ENCODE data around the gene MC3R. TPM values are rescaled to one million over a fixed set of nuclear protein-coding genes. Genes with fewer than 3 reads are reported as not detected.

Gene MC3R
- total RNA-seq, 5 donors from 2014 or later (not counting 1 experiment from before 2014, with no cell fraction given) = not detected

DNA sequence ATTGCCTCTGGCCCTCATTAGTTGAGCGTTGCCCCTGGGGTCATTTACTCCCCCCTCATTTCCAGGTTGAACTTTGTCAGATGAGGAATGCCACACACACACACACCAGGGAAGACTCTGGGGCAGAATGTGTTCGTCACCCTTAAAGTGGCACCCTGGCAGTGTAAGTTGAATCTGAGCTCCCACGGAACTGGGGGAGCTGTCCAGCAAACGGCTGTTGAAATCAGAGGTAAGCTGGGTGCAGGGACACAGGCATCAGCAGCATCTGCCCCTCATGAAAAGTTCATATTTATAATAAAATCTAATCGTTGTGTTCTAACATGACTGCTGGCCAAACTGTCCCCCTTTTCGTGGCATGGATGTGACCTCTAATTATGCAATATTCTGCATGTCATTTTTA is 4.3 kb upstream of the MC3R start:
- ChIA-PET POLR2A (no interaction called here), CTCF (no interaction called here)
- no peak overlapping the region for H3K4me3 ChIP-seq (ENCODE audit: control insufficient read depth in 1 of 2, extremely low read depth in 1 of 2, low read length in 1 of 2)
- no peaks in the 10 kb centered on the region for H3K9me3 ChIP-seq
- no peak overlapping the region for H3K27ac ChIP-seq (ENCODE audit: low read length)
- Mint-ChIP-seq H3K4me1 (no peaks in the 10 kb centered on the region), H3K27me3 (peaks cover 32 to 40% of the 10 kb centered on the region in 2 donors), H3K9me3 (peaks cover 0 to 4% (median 0%) of the 10 kb centered on the region in 3 donors), H3K36me3 (no peaks in the 10 kb centered on the region), H3K27ac (no peak overlapping the region), H3K4me3 (no peak overlapping the region)
- no peaks in the 10 kb centered on the region for H3K4me1 ChIP-seq (ENCODE audit: control insufficient read depth in 1 of 2, extremely low read depth in 1 of 2, insufficient read depth in 2 of 2, low read length in 2 of 2)
- no peaks in the 10 kb centered on the region for H3K36me3 ChIP-seq (ENCODE audit: control insufficient read depth in 2 of 2, extremely low read depth in 1 of 2, insufficient read depth in 1 of 2, low read length in 1 of 2)
- no peak for DNase-seq
- WGBS (ENCODE audit: insufficient coverage) = no CpG with 5 or more reads among the region's 6 CpGs
- peaks cover 0 to 20% of the 10 kb centered on the region in 2 experiments for H3K27me3 ChIP-seq (replicated peaks in 1 of 2; ENCODE audit: control insufficient read depth in 2 of 2, extremely low read depth in 1 of 2, insufficient read depth in 2 of 2, low read length in 1 of 2)
- no peak for ATAC-seq (replicated peaks in 1 of 4)

DNA sequence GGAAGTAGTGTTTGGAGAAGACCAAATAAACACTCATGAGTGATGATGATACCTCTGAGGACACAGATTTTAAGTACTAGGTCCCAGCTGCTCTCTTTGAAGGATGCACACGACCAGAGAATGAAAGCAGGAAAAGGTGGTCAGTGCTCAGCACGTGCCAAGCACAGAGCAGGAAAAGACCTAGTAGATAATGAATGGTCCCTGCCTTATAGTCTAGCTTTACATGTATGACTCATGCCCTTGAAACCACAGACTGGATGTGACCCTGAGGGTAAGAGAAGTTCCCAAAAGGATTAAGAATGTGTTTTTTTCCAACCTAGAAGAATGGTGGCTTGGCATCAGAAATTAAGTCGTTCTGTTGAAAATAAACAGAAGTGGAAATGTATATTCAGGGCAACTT is 2.8 kb upstream of the MC3R start:
- Histone ChIP-seq H3K27ac (ENCODE audit: low read length) (no peak overlapping the region), H3K4me3 (ENCODE audit: control insufficient read depth in 1 of 2, extremely low read depth in 1 of 2, low read length in 1 of 2) (no peak overlapping the region), H3K4me1 (ENCODE audit: control insufficient read depth in 1 of 2, extremely low read depth in 1 of 2, insufficient read depth in 2 of 2, low read length in 2 of 2) (no peaks in the 10 kb centered on the region), H3K9me3 (no peaks in the 10 kb centered on the region), H3K27me3 (replicated peaks in 1 of 2; ENCODE audit: control insufficient read depth in 2 of 2, extremely low read depth in 1 of 2, insufficient read depth in 2 of 2, low read length in 1 of 2) (peaks cover 0 to 23% of the 10 kb centered on the region in 2 experiments), H3K36me3 (ENCODE audit: control insufficient read depth in 2 of 2, extremely low read depth in 1 of 2, insufficient read depth in 1 of 2, low read length in 1 of 2) (no peaks in the 10 kb centered on the region)
- Mint-ChIP-seq H3K27ac (no peak overlapping the region), H3K27me3 (peaks cover 36 to 41% of the 10 kb centered on the region in 2 donors), H3K4me1 (no peaks in the 10 kb centered on the region), H3K4me3 (no peak overlapping the region), H3K36me3 (no peaks in the 10 kb centered on the region), H3K9me3 (no peaks in the 10 kb centered on the region)
- POLR2A ChIA-PET = no interaction called here
- CTCF ChIA-PET = no interaction called here
- DNase-seq = no peak
- WGBS (ENCODE audit: insufficient coverage) = 0% methylated on average over 2 of the region's 3 CpGs
- no peak for ATAC-seq (replicated peaks in 1 of 4)

DNA sequence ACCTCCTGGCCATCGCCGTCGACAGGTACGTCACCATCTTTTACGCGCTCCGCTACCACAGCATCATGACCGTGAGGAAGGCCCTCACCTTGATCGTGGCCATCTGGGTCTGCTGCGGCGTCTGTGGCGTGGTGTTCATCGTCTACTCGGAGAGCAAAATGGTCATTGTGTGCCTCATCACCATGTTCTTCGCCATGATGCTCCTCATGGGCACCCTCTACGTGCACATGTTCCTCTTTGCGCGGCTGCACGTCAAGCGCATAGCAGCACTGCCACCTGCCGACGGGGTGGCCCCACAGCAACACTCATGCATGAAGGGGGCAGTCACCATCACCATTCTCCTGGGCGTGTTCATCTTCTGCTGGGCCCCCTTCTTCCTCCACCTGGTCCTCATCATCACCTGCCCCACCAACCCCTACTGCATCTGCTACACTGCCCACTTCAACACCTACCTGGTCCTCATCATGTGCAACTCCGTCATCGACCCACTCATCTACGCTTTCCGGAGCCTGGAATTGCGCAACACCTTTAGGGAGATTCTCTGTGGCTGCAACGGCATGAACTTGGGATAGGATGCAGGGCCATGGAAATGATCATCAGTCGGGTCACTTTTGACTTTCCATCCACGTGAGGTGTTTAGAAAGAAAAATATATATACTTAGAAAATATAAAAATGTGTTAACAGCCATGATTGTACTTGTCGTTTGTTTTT is 868 bp downstream of the MC3R start:
- Histone ChIP-seq H3K4me3 (ENCODE audit: control insufficient read depth in 1 of 2, extremely low read depth in 1 of 2, low read length in 1 of 2) (no peak overlapping the region), H3K36me3 (ENCODE audit: control insufficient read depth in 2 of 2, extremely low read depth in 1 of 2, insufficient read depth in 1 of 2, low read length in 1 of 2) (no peaks in the 10 kb centered on the region), H3K4me1 (ENCODE audit: control insufficient read depth in 1 of 2, extremely low read depth in 1 of 2, insufficient read depth in 2 of 2, low read length in 2 of 2) (no peaks in the 10 kb centered on the region), H3K27me3 (replicated peaks in 1 of 2; ENCODE audit: control insufficient read depth in 2 of 2, extremely low read depth in 1 of 2, insufficient read depth in 2 of 2, low read length in 1 of 2) (peaks cover 2 to 26% of the 10 kb centered on the region in 2 experiments), H3K27ac (ENCODE audit: low read length) (no peak overlapping the region), H3K9me3 (no peaks in the 10 kb centered on the region)
- WGBS (ENCODE audit: insufficient coverage) = 69% methylated on average over 27 of the region's 32 CpGs
- DNase-seq (no peak), ATAC-seq (replicated peaks in 1 of 4) (no peak)
- H3K27ac Mint-ChIP-seq = no peak overlapping the region
- ChIA-PET CTCF (no interaction called here), POLR2A (no interaction called here)
- H3K27me3 Mint-ChIP-seq = peaks cover 53% of the 10 kb centered on the region in 2 donors
- H3K36me3 Mint-ChIP-seq = no peaks in the 10 kb centered on the region
- H3K9me3 Mint-ChIP-seq = no peaks in the 10 kb centered on the region
- H3K4me3 Mint-ChIP-seq = no peak overlapping the region
- H3K4me1 Mint-ChIP-seq = no peaks in the 10 kb centered on the region

- no peaks in the 10 kb centered on the region for H3K36me3 Mint-ChIP-seq
- CTCF ChIA-PET = no interaction called here
- H3K27me3 ChIP-seq (replicated peaks in 1 of 2; ENCODE audit: control insufficient read depth in 2 of 2, extremely low read depth in 1 of 2, insufficient read depth in 2 of 2, low read length in 1 of 2) = peaks cover 2 to 27% of the 10 kb centered on the region in 2 experiments
- H3K9me3 Mint-ChIP-seq = no peaks in the 10 kb centered on the region
- POLR2A ChIA-PET = no interaction called here
- WGBS (ENCODE audit: insufficient coverage) = 50% methylated on average over 4 of the region's 7 CpGs
- H3K4me1 ChIP-seq (ENCODE audit: control insufficient read depth in 1 of 2, extremely low read depth in 1 of 2, insufficient read depth in 2 of 2, low read length in 2 of 2) = no peaks in the 10 kb centered on the region
- H3K9me3 ChIP-seq = no peaks in the 10 kb centered on the region
- no peak overlapping the region for H3K4me3 ChIP-seq (ENCODE audit: control insufficient read depth in 1 of 2, extremely low read depth in 1 of 2, low read length in 1 of 2)
- no peaks in the 10 kb centered on the region for H3K4me1 Mint-ChIP-seq
- H3K27ac Mint-ChIP-seq = no peak overlapping the region
- no peaks in the 10 kb centered on the region for H3K36me3 ChIP-seq (ENCODE audit: control insufficient read depth in 2 of 2, extremely low read depth in 1 of 2, insufficient read depth in 1 of 2, low read length in 1 of 2)
- no peak overlapping the region for H3K27ac ChIP-seq (ENCODE audit: low read length)
- ATAC-seq (replicated peaks in 1 of 4) (no peak), DNase-seq (no peak)
- no peak overlapping the region for H3K4me3 Mint-ChIP-seq
- H3K27me3 Mint-ChIP-seq = peaks cover 53% of the 10 kb centered on the region in 2 donors
Observed at GRCh38 chr20:56249956-56250355, 1.4 kb downstream of the MC3R start.

GRCh38 chr20:56257604-56258003 is 9.1 kb downstream of the MC3R start:
- CTCF ChIA-PET = interaction anchor here in 1 of 2 donors (0.5 kb wide), 1 partner anchor 1415 kb away, joined by 3 read pairs; no protein-coding TSS in a partner anchor
- Histone ChIP-seq H3K36me3 (ENCODE audit: control insufficient read depth in 2 of 2, extremely low read depth in 1 of 2, insufficient read depth in 1 of 2, low read length in 1 of 2) (no peaks in the 10 kb centered on the region), H3K4me1 (ENCODE audit: control insufficient read depth in 1 of 2, extremely low read depth in 1 of 2, insufficient read depth in 2 of 2, low read length in 2 of 2) (no peaks in the 10 kb centered on the region), H3K27me3 (replicated peaks in 1 of 2; ENCODE audit: control insufficient read depth in 2 of 2, extremely low read depth in 1 of 2, insufficient read depth in 2 of 2, low read length in 1 of 2) (peaks cover 0 to 9% of the 10 kb centered on the region in 2 experiments), H3K9me3 (no peaks in the 10 kb centered on the region), H3K4me3 (ENCODE audit: control insufficient read depth in 1 of 2, extremely low read depth in 1 of 2, low read length in 1 of 2) (no peak overlapping the region), H3K27ac (ENCODE audit: low read length) (no peak overlapping the region)
- Mint-ChIP-seq H3K4me3 (no peak overlapping the region), H3K27me3 (peaks cover 19 to 36% of the 10 kb centered on the region in 2 donors), H3K36me3 (no peaks in the 10 kb centered on the region), H3K9me3 (no peaks in the 10 kb centered on the region), H3K27ac (no peak overlapping the region), H3K4me1 (no peaks in the 10 kb centered on the region)
- DNase-seq (no peak), ATAC-seq (replicated peaks in 1 of 4) (no peak)
- POLR2A ChIA-PET = no interaction called here
- WGBS (ENCODE audit: insufficient coverage) = 79% methylated on average over 7 of the region's 7 CpGs

DNA sequence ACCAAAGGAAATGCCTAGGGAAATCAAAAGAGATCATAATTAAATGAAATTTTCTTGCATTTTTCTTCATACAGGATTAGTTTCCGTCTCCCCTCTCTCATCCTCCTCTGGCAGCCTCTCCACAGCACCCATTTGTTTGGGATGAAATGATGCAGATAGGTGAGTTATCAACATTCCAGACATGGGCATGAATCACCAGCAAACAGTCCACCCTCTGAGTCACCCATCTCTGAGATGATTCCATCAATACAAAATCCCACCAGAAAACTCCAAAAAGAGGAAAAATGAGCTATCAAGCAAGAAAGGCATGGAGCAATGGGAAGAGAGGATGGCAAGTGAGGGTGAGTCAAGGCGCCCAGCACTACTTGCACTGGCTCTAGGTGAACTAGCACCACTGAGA is 11.4 kb downstream of the MC3R start:
- CTCF ChIA-PET = no interaction called here
- POLR2A ChIA-PET = no interaction called here
- H3K27me3 Mint-ChIP-seq = peaks cover 24 to 41% of the 10 kb centered on the region in 2 donors
- no peaks in the 10 kb centered on the region for H3K9me3 Mint-ChIP-seq
- peaks cover 0 to 7% of the 10 kb centered on the region in 2 experiments for H3K27me3 ChIP-seq (replicated peaks in 1 of 2; ENCODE audit: control insufficient read depth in 2 of 2, extremely low read depth in 1 of 2, insufficient read depth in 2 of 2, low read length in 1 of 2)
- no peak overlapping the region for H3K27ac ChIP-seq (ENCODE audit: low read length)
- H3K36me3 ChIP-seq (ENCODE audit: control insufficient read depth in 2 of 2, extremely low read depth in 1 of 2, insufficient read depth in 1 of 2, low read length in 1 of 2) = no peaks in the 10 kb centered on the region
- no peaks in the 10 kb centered on the region for H3K36me3 Mint-ChIP-seq
- H3K4me3 ChIP-seq (ENCODE audit: control insufficient read depth in 1 of 2, extremely low read depth in 1 of 2, low read length in 1 of 2) = no peak overlapping the region
- H3K4me1 Mint-ChIP-seq = no peaks in the 10 kb centered on the region
- H3K4me3 Mint-ChIP-seq = no peak overlapping the region
- no peaks in the 10 kb centered on the region for H3K4me1 ChIP-seq (ENCODE audit: control insufficient read depth in 1 of 2, extremely low read depth in 1 of 2, insufficient read depth in 2 of 2, low read length in 2 of 2)
- ATAC-seq (replicated peaks in 1 of 4) (no peak), DNase-seq (no peak)
- H3K27ac Mint-ChIP-seq = no peak overlapping the region
- no CpG with 5 or more reads among the region's 2 CpGs for WGBS (ENCODE audit: insufficient coverage)
- no peaks in the 10 kb centered on the region for H3K9me3 ChIP-seq

- Mint-ChIP-seq H3K4me1 (no peaks in the 10 kb centered on the region), H3K9me3 (no peaks in the 10 kb centered on the region), H3K27ac (no peak overlapping the region), H3K36me3 (peaks cover 2% of the 10 kb centered on the region), H3K27me3 (peaks cover 14 to 25% of the 10 kb centered on the region in 2 donors), H3K4me3 (no peak overlapping the region)
- no peak overlapping the region for H3K4me3 ChIP-seq (ENCODE audit: control insufficient read depth in 1 of 2, extremely low read depth in 1 of 2, low read length in 1 of 2)
- H3K27me3 ChIP-seq (replicated peaks in 1 of 2; ENCODE audit: control insufficient read depth in 2 of 2, extremely low read depth in 1 of 2, insufficient read depth in 2 of 2, low read length in 1 of 2) = peaks cover 0 to 7% of the 10 kb centered on the region in 2 experiments
- no peaks in the 10 kb centered on the region for H3K4me1 ChIP-seq (ENCODE audit: control insufficient read depth in 1 of 2, extremely low read depth in 1 of 2, insufficient read depth in 2 of 2, low read length in 2 of 2)
- no peaks in the 10 kb centered on the region for H3K36me3 ChIP-seq (ENCODE audit: control insufficient read depth in 2 of 2, extremely low read depth in 1 of 2, insufficient read depth in 1 of 2, low read length in 1 of 2)
- H3K9me3 ChIP-seq = no peaks in the 10 kb centered on the region
- ATAC-seq (replicated peaks in 1 of 4) (no peak), DNase-seq (no peak)
- POLR2A ChIA-PET = no interaction called here
- CTCF ChIA-PET = no interaction called here
- H3K27ac ChIP-seq (ENCODE audit: low read length) = no peak overlapping the region
Observed at GRCh38 chr20:56268536-56268935, 20.0 kb downstream of the MC3R start.

Data from T-cell (primary cell).